Measurements from ENCODE around the gene NOD2.

NOD2 gene

GRCh38 chr16:50695017-50696000, 1.9 kb downstream of the NOD2 start:
- DNase-seq, result no peak

- no peak for DNase-seq
Measured at GRCh38 chr16:50696126-50696525, 2.7 kb downstream of the NOD2 start.

GRCh38 chr16:50696575-50697420, 3.4 kb downstream of the NOD2 start:
- DNase-seq, result no peak

GRCh38 chr16:50697421-50697715, 4.0 kb downstream of the NOD2 start:
- DNase-seq, result no peak

GRCh38 chr16:50697881-50698767, 4.7 kb downstream of the NOD2 start:
- DNase-seq, result no peak

- DNase-seq, result no peak
Measured at GRCh38 chr16:50699326-50700159, 6.1 kb downstream of the NOD2 start.

GRCh38 chr16:50702725-50703124, 9.3 kb downstream of the NOD2 start:
- peak in 1 of 2 experiments; percentile 11 for DNase-seq

- no peak for DNase-seq
Measured at GRCh38 chr16:50704245-50704644, 10.8 kb downstream of the NOD2 start.

- DNase-seq, result no peak
Measured at GRCh38 chr16:50705436-50706110, 12.2 kb downstream of the NOD2 start.

- no peak for DNase-seq
Measured at GRCh38 chr16:50706250-50706649, 12.8 kb downstream of the NOD2 start.

- no peak for DNase-seq
Measured at GRCh38 chr16:50708373-50709060, 15.1 kb downstream of the NOD2 start.

- no peak for DNase-seq
Measured at GRCh38 chr16:50709061-50709684, 15.8 kb downstream of the NOD2 start.

GRCh38 chr16:50709980-50710379, 16.6 kb downstream of the NOD2 start:
- no peak for DNase-seq

GRCh38 chr16:50711040-50711439, 17.6 kb downstream of the NOD2 start:
- DNase-seq, result no peak

GRCh38 chr16:50711862-50712559, 18.6 kb downstream of the NOD2 start:
- DNase-seq, result peak; percentile 17 to 85

GRCh38 chr16:50712560-50712898, 19.1 kb downstream of the NOD2 start:
- DNase-seq, result no peak

- DNase-seq, result no peak
Measured at GRCh38 chr16:50712956-50713355, 19.6 kb downstream of the NOD2 start.

GRCh38 chr16:50717091-50717490, 23.7 kb downstream of the NOD2 start:
- no peak for DNase-seq

- no peak for DNase-seq
Measured at GRCh38 chr16:50717494-50717893, 24.1 kb downstream of the NOD2 start.
